ENCODE results near the gene PDIA3.

- TF ChIP-seq EZH2 (IDR thresholded peaks at IDR 0.05; ENCODE audit: low read length, missing control alignments): no peak
- TF ChIP-seq CTCF (conservative IDR thresholded peaks at IDR 0.05 in 1 of 2, IDR thresholded peaks at IDR 0.05 in 1 of 2; ENCODE audit: low read depth in 1 of 2, low read length in 2 of 2): no peak
Measured at GRCh38 chr15:43776101-43776717, 30.0 kb downstream of the PDIA3 start.

All from fibroblast of lung (primary cell).